GM19023 (cell line): Measurements from ENCODE around the gene LMAN2.
"Not testable (repeated sequence)": the region's sequence is repeated elsewhere in the genome, so short reads cannot be mapped to it uniquely, and the experiment has no call there.

Experiments used
- ATAC-seq: cut with Tn5 transposase; IDR thresholded peaks from one replicate; pipeline ENCODE4 v1.9.1; 2021; ENCODE audit warnings: mild to moderate bottlenecking, moderate library complexity; ENCODE audit not compliant: unreplicated experiment

LMAN2 gene

DNA sequence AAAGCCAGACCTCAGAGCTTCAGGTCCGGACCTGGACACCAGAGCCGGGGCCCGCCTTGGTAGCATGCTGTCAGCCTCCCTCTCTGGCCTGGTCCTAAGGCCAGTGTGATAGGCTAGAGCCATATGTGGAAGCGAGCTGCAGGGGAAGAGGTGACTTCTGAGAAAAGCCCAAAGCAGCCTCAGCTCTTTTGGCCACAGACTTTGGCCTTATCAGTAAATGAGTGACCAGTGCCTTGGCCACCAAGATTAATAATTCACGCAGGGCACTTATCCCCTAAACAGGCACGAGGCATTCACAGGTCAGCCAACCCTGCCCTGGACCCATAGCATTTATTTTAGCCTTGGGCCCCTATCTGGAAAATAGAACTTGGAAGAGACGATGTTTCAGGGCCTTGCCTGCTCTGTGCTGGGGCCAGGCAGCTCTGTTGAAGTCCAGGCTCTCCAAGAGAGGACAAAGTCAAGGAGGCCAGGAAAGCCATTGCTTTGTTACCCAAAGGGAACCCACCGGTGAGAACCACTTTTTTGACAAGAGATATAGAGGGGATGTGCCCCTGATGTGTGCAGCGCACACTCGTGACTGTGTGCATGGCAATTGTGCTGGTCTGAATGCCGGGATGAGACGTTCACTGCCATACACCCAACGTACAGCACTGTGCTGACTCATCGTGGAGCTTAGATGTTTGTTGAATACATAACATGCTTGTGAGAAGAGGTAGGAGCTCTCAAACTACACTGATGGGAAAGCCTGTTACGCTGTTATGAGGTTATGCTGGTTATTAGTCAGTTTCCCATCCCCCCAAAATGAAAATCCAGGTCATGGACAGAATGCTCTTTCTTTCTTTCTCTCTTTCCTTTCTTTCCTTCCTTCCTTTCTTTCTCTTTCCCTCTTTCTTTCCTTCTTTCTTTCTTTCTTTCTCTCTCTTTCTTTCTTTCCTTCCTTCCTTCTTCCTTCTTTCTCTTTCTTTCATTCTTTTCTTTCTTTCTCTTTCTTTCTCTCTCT lies 27.7 kb upstream of the LMAN2 start:
- peak; percentile 64 for ATAC-seq

DNA sequence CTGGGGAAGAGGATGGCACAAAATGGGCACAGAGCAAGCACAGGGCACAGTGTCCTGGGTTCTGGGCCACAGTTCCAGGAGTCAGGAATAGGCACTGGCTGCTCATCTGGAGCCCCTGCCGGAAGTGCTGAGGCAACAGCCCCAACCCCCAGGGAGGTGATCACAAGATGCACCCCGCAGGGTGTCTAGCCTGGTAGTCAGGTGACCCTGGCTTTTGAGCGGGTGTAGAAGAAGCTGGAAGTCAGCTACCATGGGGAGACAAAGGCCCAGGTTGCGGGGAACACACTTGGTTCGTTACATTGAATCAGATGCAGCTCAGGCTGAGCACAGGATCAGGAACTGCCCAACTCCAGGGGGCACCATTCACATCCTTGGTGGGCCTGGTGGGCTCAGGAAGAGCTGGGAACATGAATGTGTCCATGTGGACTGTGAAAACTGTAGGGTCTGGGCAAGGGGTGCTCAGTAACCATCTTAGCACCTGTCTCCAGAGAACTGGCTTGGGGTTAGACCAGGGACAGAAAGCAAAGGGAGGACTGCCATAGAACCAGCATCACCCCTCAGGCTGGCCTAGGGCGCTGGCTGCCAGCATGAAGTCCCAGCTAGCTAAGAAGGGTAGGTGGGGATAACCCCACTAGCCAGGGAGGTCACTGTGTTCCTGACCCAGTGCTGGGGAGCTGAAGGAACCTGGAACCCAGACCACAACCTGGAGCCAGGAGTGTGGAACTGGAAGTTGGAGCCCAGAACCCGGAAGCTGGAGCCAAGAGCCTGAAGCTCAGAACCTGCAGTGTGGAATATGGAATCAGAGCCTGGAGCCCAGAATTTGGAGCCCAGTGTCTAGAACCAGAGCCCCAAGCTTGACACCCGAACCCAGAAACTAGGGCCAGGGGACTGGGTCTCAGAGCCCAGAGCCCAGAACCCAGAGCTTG lies 26.6 kb upstream of the LMAN2 start:
- ATAC-seq: no peak

DNA sequence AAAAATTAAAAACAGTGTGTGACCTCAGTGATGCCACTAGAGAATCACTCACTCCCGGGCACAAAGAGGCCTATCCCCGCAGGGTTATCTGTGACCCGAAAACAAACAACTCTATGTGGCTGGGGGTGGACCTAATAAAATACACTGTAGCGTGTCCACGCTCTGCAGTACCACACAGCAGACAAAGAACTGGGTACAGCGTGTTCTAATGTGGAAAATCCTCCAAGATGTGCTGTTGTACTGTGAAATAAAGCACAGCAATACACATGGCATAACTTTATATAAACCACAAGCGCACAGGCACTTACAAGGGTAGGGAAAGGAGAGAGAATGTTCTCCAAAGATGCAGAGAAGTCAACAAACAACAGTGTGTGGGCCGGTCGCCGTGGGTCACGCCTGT lies 24.6 kb upstream of the LMAN2 start:
- no peak for ATAC-seq

DNA sequence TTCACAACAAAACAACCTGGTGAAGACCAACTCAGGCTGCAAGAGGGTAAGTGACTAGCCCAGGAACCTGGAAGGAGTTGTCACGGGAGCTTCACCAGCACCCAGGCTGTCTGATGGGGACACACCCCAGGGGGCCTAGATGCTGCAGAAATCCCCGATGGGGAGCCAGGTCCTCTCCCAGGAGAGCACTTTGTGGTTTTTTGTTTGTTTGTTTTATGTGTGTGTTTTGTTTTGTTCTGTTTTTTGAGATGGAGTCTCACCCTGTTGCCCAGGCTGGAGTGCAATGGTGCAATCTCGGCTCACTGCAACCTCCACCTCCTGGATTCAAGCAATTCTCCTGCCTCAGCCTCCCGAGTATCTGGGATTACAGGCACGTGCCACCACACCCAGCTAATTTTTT lies 24.0 kb upstream of the LMAN2 start:
- not testable (repeated sequence) for ATAC-seq

DNA sequence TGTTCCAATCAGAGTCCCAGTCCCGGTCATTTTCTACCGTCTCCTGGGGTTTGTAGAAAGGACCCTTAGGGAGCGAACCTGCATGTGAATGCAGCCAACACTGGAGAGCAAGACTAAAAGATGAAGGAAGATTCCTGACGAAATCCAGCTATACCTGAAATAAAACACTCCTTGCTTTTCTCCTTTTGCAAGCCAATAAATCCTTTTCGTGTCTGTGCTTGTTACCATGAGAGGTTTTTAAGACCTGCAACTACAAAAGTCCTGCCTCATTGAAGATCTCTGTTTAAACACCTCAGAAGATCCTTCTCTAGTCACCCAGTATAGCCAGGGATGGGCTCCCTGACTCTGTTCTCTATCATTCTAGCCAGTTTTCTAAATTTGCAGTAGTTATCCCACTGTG lies 22.7 kb upstream of the LMAN2 start:
- ATAC-seq: no peak

DNA sequence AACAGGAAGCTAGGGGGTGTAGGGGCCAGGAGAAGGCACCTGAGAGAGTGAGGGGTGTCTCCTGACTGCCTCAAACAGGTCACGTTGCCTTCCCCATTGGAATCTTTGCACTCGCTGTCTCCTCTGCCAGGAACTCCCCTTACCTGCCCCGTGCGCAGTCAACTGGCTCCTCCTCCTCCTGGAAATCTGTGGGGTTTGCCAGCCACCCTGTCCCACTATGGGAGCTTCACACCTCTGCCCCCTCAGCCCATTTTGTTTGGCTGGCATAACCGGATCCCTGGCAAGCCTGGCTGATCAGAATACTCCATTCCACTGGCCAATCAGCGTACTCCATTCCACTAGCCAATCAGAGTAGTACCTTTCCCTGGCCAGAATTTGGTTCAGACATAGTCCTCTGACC lies 22.3 kb upstream of the LMAN2 start:
- ATAC-seq: no peak

DNA sequence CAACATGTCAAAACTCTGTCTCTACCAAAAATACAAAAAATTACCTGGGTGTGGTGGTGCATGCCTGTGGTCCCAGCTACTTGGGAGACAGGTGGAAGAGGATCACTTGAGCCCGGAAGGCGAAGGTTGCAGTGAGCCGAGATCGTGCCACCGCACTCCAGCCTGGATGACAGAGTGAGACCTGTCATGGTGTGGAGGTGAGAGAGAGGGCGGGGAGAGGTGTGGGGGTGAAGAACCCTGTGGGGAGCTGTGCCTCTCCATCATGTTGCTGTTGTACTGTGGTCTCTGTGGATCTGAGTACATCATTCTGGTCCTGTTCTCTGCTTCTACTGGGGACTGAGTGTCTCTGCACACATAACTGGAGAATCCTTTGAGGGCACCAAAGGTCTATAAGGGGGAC lies 21.4 kb upstream of the LMAN2 start:
- no peak for ATAC-seq

DNA sequence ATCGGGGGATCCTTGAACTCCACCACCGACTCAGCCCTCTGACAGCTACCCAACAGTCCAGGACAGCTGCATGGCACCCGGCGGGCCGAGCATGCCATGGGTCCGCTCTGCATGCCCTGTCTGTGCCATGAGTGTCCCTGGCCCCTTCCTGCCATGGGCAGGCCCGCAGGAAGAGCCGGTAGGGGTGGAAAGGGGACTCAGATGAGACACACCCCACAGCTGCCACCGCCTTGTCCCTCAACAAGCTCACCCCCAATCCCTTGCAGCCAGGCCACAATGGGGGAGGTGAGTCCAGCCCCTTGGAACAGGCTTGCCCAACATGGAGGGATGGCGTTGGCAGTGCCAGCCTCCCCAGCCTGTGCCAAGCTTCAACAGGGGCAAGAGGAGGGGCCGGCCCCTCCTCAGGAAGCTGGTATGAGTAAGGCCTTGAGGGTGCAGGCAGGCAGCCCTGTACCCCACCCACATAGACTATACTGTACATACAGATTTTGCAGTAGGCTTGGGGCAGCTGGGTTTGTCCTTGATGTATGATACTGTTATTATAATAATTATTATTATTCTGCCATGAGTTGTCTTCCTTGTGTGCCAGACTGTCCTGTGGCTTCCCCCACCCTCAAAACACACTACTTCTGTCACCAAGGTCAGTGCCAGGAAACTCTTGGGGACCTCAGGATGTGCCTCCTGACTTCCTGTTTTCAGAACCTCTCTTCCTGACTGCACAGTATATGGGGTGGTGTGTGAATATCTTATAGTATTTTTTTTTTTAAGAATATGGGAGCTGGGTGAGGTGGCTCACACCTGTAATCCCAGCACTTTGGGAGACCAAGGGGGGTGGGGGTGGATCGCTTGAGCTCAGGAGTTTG lies 20.8 kb upstream of the LMAN2 start:
- no peak for ATAC-seq

DNA sequence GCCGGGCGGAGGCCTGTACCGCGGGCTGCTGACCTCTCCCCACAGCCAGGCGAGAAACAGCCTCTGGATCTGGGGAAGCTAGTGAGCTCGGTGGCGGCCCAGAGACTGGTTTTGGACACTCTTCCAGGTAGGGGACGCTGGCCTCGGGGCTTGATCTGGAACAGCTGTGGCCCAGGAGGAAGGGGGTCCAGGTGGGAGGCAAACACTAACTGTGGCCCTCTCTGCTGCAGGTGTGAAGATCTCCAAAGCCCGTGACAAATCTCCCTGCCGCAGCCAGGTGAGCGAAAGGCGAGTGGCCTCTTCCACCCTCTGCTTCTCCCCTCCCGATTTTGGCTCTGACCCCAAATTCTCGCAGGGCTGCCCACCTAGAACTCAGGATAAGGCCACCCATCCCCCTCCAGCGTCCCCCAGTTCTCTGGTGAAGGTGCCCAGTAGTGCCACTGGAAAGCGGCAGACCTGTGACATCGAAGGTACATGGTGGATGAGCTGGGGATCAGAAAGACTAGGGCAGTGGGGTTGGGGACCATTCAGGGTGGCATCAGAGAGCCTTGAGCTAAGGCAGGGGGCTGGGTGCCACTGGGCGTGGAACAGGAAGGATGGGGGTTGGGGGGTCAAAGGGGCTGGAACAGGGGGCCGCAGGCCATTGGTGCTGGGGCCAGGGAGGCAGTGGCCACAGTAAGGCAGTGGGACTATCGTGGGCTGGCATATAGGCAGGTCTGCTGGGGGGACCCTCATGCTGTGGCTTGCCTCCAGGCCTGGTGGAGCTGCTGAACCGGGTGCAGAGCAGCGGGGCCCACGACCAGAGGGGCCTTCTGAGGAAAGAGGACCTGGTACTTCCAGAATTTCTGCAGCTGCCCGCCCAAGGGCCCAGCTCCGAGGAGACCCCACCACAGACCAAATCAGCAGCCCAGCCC lies 19.9 kb upstream of the LMAN2 start:
- ATAC-seq: no peak

DNA sequence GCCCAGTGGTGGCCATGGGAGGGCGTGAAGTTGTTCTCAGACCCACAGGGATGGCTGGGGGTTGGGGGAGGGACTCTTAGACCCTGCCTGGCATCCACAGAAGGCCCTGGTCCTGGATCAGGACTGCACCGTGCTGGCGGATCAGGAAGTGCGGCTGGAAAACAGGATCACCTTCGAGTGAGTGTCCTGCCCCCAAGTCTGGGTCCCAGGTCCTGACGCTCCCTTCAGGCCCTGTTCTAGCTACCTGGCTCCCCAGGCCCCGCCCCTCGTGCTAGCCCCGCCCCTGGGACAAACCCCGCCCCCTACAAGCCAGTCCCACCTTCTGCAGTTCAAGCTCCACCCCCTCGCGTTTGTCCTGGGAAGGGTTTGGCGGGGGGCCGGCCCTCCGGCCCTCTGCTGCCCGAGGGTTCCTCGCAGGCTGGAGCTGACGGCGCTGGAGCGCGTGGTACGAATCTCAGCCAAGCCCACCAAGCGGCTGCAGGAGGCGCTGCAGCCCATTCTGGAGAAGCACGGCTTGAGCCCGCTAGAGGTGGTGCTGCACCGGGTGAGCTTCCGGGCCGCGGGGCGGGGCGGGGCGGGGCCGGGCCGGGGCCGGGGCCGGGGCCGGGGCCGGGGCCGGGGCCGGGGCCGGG lies 19.1 kb upstream of the LMAN2 start:
- no peak for ATAC-seq

DNA sequence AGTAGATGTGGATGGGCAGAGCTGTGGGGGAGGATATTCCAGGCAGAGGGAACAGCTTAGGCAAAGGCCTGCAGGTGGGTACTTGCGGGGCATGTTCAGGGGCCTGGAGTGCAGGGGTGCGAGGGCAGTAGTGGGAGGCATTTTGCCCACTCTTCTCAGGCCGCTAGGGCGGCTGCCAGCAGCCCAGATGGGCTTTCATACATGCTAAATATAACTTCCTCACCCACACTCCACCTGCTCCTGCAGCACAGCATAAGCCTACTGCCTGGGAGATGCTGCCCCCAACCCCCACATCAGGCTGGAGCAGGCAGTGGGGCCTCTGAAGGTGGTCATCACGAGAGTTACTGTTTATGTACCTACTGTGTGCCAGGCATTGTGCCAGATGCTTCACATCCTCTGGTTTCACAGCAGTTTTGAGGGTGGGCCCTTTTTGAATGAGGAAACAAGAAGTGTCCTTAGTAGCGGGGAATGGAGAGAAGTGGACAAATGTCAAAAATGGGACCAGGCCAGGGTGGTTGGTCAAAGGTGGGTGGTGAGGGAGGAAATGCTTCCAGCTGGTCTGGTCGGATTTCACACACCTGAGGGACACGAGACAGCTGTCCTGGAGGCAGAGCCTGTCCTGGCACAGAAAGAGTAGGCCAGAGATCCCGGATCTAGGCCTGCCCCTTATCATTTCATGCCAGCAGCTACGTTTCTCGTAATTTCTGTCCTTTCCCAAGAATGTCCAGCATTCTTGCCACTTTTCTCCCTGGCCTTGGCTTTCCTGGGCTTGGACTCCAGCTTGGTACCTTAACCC lies 18.4 kb upstream of the LMAN2 start:
- no peak for ATAC-seq

DNA sequence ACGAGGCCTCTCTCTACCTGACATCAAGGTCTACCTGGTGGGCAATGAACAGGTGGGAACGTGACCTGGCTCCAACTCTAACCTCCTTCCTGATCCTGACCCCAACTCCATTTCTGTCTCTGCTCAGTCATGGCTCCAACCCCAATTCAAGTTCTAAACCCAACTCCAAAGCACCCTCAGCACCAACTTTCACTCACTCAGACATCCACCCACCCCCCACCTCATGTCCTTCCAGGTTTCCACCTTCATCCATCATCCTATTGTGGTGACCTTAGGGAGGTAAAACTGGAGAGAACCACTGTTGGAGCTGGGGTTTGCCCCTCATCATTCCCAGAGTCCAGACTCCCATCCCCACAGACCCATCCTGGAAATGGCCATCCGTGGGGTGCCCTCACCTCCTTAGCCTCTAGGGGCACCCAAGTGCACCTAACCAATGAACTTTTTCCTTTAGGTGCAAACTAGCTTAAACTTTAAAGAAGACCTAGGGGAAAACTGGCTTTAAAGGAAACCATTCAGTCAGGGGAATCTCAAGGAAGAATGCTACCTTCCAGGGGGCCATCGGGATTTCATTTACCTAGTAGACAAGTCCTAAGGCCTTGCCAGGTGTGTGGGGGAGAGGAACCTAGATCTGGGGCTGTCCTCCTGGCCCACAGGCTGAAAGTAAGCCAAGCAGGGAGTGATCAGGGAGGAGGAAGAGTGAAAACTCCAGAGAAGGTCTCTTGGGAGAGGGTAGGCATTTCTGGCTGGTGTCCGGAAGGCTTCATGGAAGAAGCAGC lies 17.6 kb upstream of the LMAN2 start:
- ATAC-seq: no peak

DNA sequence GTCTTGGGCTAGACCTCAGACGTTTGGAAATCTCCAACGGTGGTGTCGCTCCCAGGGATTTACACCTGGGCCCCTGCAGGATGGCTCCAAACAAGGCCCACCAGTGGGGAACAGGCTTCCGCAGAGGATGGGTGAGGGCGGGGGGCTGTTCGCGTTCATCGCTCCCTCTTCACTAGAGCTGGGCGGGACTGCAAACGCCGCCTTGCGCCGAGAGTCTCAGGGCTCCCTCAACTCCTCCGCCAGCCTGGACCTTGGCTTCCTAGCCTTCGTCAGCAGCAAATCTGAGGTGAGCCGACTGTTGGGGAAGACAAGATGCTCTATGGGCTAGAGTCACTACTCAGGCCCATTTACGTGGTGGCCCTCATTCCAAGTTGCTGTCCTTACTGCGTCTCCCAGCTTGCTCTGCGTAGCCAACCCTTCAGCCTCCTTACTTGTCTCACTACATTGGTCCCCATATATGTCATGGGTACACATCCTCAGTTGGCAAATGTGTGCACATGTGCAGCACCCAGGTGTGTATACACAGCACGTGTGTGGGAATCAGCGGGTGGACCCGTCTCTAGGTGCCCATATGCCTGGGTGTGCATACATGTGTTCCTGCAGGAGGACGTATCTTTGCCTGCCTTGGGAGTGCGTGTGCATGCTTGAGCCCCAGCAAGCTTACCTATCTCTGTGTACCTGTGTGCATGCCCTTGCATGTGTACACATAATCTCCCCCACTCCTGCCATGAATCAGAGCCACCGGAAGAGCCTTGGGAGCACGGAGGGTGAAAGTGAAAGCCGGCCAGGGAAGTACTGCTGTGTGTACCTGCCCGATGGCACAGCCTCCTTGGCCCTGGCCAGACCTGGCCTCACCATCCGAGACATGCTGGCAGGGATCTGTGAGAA lies 16.8 kb upstream of the LMAN2 start:
- no peak for ATAC-seq

DNA sequence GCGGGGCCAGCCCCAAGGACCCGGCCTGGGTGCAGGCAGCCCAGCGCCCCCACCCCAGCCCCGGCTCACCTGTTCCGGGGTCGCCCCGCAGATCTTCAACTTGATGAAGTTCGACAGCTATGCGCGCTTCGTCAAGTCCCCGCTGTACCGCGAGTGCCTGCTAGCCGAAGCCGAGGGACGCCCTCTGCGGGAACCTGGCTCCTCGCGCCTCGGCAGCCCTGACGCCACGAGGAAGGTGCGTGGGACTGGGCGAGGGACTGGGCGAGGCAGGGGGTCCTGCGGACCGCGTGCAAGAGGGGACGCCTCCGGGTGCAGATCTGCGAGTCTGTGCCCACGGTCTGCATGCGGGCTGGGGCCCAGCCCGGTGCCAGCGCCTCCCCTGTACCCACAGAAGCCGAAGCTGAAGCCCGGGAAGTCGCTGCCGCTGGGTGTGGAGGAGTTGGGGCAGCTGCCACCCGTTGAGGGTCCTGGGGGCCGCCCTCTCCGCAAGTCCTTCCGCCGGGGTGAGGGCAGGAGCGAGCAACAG lies 15.9 kb upstream of the LMAN2 start:
- no peak for ATAC-seq

DNA sequence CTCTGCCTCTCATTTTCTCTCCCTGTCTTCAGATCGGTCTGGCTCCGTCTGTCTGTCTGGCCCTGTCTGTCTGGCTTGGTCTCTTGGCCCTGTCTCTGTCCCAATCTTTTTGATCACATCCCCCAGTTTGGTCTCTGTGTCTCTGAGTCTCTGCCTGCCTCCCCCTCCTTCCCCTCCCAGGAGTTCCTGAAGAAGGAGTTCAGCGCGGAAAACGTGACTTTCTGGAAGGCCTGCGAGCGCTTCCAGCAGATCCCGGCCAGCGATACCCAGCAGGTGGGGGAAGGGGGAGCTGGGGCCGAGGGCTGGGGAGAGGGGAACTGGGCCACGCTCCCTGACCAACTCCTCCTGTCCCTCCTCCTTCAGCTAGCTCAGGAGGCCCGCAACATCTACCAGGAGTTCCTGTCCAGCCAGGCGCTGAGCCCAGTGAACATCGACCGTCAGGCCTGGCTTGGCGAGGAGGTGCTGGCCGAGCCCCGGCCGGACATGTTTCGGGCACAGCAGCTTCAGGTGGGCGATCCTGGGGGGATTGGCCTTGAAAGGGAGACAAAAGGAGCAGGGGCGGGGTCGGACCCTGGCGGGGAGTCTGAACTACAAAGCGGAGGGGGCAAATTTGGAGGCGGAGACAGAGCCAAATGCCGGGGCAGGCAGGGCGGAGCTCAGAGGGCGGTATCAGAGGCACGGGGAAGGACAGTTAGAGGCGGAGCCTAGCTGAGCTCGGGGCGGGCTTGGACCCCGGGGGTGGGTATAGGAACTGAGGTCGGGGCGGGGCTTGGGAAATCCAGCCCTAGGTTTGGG lies 15.3 kb upstream of the LMAN2 start:
- ATAC-seq: no peak
